ENCODE data around the gene COL4A2. TPM values are rescaled to one million over a fixed set of nuclear protein-coding genes. Genes with fewer than 3 reads are reported as not detected.

The COL4A2 gene
- total RNA-seq, 1 experiment from 2014 or later: 74.5 TPM

DNA sequence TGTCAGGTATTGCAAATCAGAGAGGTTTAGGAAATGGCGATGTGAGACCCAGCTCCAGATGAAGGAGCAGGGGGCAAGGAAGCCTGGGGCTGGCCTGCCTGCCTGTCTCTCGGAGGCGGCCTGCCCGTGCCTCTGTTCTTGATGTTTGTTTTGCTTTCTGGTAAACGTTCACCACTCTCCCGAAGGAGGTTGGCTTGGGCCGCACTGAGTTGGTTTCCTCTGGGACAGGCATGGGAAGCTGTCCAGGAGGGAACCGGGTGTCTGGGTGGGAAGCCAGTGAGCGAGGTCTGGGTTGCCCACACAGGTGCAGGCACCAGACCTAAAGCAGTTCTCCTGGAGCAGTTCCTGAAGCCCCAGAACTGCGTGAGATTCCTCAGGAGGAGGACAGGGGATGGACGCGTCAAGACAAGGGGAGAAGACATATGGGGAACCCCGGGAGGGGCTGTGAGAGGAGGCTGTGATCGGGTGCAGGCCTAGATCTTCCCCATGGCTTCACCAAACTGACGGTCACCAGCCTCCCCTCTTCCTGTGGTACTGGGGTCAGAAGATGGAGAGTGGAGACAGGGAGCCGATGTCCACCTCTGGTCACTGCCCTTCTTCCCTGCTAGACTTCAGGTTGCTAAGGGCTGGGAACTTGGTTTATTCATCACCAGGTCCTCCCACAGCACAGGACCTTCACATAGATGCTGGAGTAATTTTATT, 15.2 kb downstream of the COL4A2 start:
- Histone ChIP-seq H3K27ac (ENCODE audit: low read length) (no peak overlapping the region), H3K9me3 (ENCODE audit: low read length) (no peaks in the 10 kb centered on the region), H3K4me1 (ENCODE audit: insufficient read depth, low read length) (peaks cover 37% of the 10 kb centered on the region), H3K4me3 (ENCODE audit: low read length) (no peak overlapping the region), H3K27me3 (ENCODE audit: low read length) (no peaks in the 10 kb centered on the region), H3K9ac (ENCODE audit: low read length) (no peak overlapping the region), H3K36me3 (ENCODE audit: low read depth, low read length) (no peaks in the 10 kb centered on the region), H3F3A (ENCODE audit: low read length, unreplicated experiment) (no peaks in the 10 kb centered on the region), H3K4me2 (ENCODE audit: low read length) (no peak overlapping the region), H2AFZ (ENCODE audit: low read length) (no peak overlapping the region), H4K20me1 (ENCODE audit: low read length) (0 out of 2 replicates have a peak, but pooled peaks cover 3% of the 10 kb centered on the region), H3K9me2 (replicated peaks; ENCODE audit: low read length) (no peaks in the 10 kb centered on the region), H3K79me2 (ENCODE audit: low read length) (peaks cover 49% of the 10 kb centered on the region)
- no peak for DNase-seq
- ChIA-PET POLR2A (ENCODE audit: unreplicated experiment) (interaction anchor here (0.9 kb wide), 1 partner anchor 13 kb away, joined by 7 read pairs; no protein-coding TSS in a partner anchor), CTCF (no interaction called here)
- TF ChIP-seq EZH2phosphoT487 (IDR thresholded peaks at IDR 0.05; ENCODE audit: borderline replicate concordance, low read length): no peak
- TF ChIP-seq, protein P1, sequence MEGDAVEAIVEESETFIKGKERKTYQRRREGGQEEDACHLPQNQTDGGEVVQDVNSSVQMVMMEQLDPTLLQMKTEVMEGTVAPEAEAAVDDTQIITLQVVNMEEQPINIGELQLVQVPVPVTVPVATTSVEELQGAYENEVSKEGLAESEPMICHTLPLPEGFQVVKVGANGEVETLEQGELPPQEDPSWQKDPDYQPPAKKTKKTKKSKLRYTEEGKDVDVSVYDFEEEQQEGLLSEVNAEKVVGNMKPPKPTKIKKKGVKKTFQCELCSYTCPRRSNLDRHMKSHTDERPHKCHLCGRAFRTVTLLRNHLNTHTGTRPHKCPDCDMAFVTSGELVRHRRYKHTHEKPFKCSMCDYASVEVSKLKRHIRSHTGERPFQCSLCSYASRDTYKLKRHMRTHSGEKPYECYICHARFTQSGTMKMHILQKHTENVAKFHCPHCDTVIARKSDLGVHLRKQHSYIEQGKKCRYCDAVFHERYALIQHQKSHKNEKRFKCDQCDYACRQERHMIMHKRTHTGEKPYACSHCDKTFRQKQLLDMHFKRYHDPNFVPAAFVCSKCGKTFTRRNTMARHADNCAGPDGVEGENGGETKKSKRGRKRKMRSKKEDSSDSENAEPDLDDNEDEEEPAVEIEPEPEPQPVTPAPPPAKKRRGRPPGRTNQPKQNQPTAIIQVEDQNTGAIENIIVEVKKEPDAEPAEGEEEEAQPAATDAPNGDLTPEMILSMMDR (conservative IDR thresholded peaks at IDR 0.05; ENCODE audit: low read depth, low read length): no peak
- no peak for TF ChIP-seq EZH2 (IDR thresholded peaks at IDR 0.05; ENCODE audit: low read length, unreplicated experiment)
- no peak for ATAC-seq
- intact Hi-C loops (cut with micrococcal nuclease): loop anchor here (5.0 kb wide), 3 partner anchors 75 to 100 kb away; no protein-coding TSS in a partner anchor
- BruUV-seq (replicated peaks): no TSS peak

DNA sequence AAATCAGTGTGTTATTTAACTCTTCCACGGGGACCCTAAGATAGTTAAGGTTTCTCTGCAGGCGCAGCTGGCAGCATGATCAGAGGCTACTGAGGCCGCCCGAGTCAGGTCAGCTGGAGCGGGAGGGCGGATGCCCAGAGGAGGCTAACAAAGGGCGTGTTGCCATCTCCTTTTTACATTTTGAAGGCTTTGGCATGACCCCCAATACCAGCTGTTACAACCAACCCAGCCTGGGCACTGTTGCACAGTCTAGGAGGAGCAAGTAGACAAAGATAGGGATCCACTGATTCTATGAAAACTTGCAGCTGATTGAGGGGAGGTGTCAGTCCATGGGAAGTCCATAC, 15.7 kb downstream of the COL4A2 start:
- POLR2A ChIA-PET (ENCODE audit: unreplicated experiment): interaction anchor here (0.9 kb wide), 1 partner anchor 14 kb away, joined by 7 read pairs; no protein-coding TSS in a partner anchor
- Histone ChIP-seq H3K79me2 (ENCODE audit: low read length) (peaks cover 49% of the 10 kb centered on the region), H3K9me3 (ENCODE audit: low read length) (no peaks in the 10 kb centered on the region), H3K36me3 (ENCODE audit: low read depth, low read length) (no peaks in the 10 kb centered on the region), H3K27me3 (ENCODE audit: low read length) (no peaks in the 10 kb centered on the region), H4K20me1 (ENCODE audit: low read length) (0 out of 2 replicates have a peak, but pooled peaks cover 3% of the 10 kb centered on the region), H3K4me1 (ENCODE audit: insufficient read depth, low read length) (peaks cover 37% of the 10 kb centered on the region), H3K9me2 (replicated peaks; ENCODE audit: low read length) (no peaks in the 10 kb centered on the region), H2AFZ (ENCODE audit: low read length) (no peak overlapping the region), H3K27ac (ENCODE audit: low read length) (0 out of 2 replicates have a peak overlapping the region, but pooled peaks have one; percentile 6), H3K9ac (ENCODE audit: low read length) (no peak overlapping the region), H3K4me3 (ENCODE audit: low read length) (no peak overlapping the region), H3F3A (ENCODE audit: low read length, unreplicated experiment) (no peaks in the 10 kb centered on the region), H3K4me2 (ENCODE audit: low read length) (no peak overlapping the region)
- DNase-seq: no peak
- ATAC-seq: no peak
- TF ChIP-seq, protein P1 (conservative IDR thresholded peaks at IDR 0.05; ENCODE audit: low read depth, low read length): no peak
- no peak for TF ChIP-seq EZH2 (IDR thresholded peaks at IDR 0.05; ENCODE audit: low read length, unreplicated experiment)
- no peak for TF ChIP-seq EZH2phosphoT487 (IDR thresholded peaks at IDR 0.05; ENCODE audit: borderline replicate concordance, low read length)
- BruUV-seq (replicated peaks): no TSS peak
- CTCF ChIA-PET: interaction anchor here (0.9 to 1.3 kb wide), 2 partner anchors 75 to 89 kb away, joined by 3 to 6 read pairs; no protein-coding TSS in a partner anchor
- intact Hi-C loops (cut with micrococcal nuclease): loop anchor here (1.0 to 5.0 kb wide), 4 partner anchors 60 to 100 kb away; no protein-coding TSS in a partner anchor
